ENCODE results near the gene GRK5. TPM values are rescaled to one million over a fixed set of nuclear protein-coding genes. Genes with fewer than 3 reads are reported as not detected.

Gene GRK5
- total RNA-seq, 1 experiment from 2014 or later = 1.2 TPM

GRCh38 chr10:119361037-119361436 lies 153.7 kb downstream of the GRK5 start:
- Histone ChIP-seq H3K14ac (ENCODE audit: insufficient read depth, low read length) (no peak overlapping the region), H3K56ac (ENCODE audit: insufficient read length, low read depth, low read length) (no peak overlapping the region), H3K4me2 (ENCODE audit: insufficient read depth, insufficient read length, low read length) (no peak overlapping the region), H4K5ac (ENCODE audit: insufficient read length, low read depth, low read length) (no peak overlapping the region), H2BK20ac (ENCODE audit: low read depth, low read length, poor library complexity, severe bottlenecking) (no peak overlapping the region), H3K23ac (ENCODE audit: insufficient read length, low read depth, low read length) (no peak overlapping the region), H2AFZ (ENCODE audit: low read length) (no peak overlapping the region), H3K27me3 (ENCODE audit: insufficient read depth, low read length) (no peaks in the 10 kb centered on the region), H3K9ac (ENCODE audit: extremely low read depth, insufficient read length, low read length) (no peak overlapping the region), H4K20me1 (ENCODE audit: control insufficient read depth, insufficient read depth, insufficient read length) (no peaks in the 10 kb centered on the region), H2BK120ac (ENCODE audit: low read depth, low read length, poor library complexity, severe bottlenecking) (no peak overlapping the region), H2AK5ac (ENCODE audit: insufficient read length, low read length) (no peak overlapping the region), H3K4me1 (ENCODE audit: insufficient read depth, low read length) (no peaks in the 10 kb centered on the region), H2BK12ac (ENCODE audit: insufficient read length, low read depth, low read length) (no peak overlapping the region), H4K8ac (replicated peaks; ENCODE audit: insufficient read length, low read depth, low read length) (no peak overlapping the region), H4K91ac (ENCODE audit: insufficient read length, low read depth, low read length) (no peak overlapping the region), H3K23me2 (ENCODE audit: insufficient read length, low read depth, low read length, poor library complexity, severe bottlenecking) (no peaks in the 10 kb centered on the region), H3K18ac (ENCODE audit: insufficient read length, low read depth, low read length) (no peak overlapping the region), H3K79me1 (ENCODE audit: insufficient read depth, low read depth, low read length, poor library complexity, severe bottlenecking) (no peaks in the 10 kb centered on the region), H3K4ac (ENCODE audit: low read depth, low read length) (no peak overlapping the region), H3K9me3 (ENCODE audit: control insufficient read depth, low read depth, low read length) (peaks cover 7% of the 10 kb centered on the region), H3K27ac (ENCODE audit: insufficient read length, low read depth, low read length) (no peak overlapping the region), H3T11ph (ENCODE audit: low read length) (no peak overlapping the region), H2BK15ac (ENCODE audit: low read depth, low read length) (no peak overlapping the region), H3K79me2 (ENCODE audit: insufficient read depth, low read length) (no peaks in the 10 kb centered on the region), H2BK5ac (ENCODE audit: insufficient read length, low read length) (no peak overlapping the region)
- H3K27me3 Mint-ChIP-seq (ENCODE audit: low read depth) = peaks cover 2% of the 10 kb centered on the region
- no peak overlapping the region for H3K27ac Mint-ChIP-seq
- TF ChIP-seq CTCF (conservative IDR thresholded peaks at IDR 0.05) = no peak
- no CpG with 5 or more reads among the region's 10 CpGs for WGBS (ENCODE audit: extremely low coverage, insufficient read length, low lambda C conversion rate)
- no peak for DNase-seq
- no peaks in the 10 kb centered on the region for H3K4me1 Mint-ChIP-seq
- peaks cover 15% of the 10 kb centered on the region in 2 experiments for H3K9me3 Mint-ChIP-seq
- H3K4me3 Mint-ChIP-seq = no peak overlapping the region
- peaks cover 6 to 10% (median 9%) of the 10 kb centered on the region in 3 experiments; a peak in 5 of 7 replicates for H3K36me3 Mint-ChIP-seq (ENCODE audit: insufficient read depth in 1 of 3, low read depth in 3 of 3)

Data from H9 (cell line).